Measurements from ENCODE around the gene GPR162. TPM values are rescaled to one million over a fixed set of nuclear protein-coding genes. Genes with fewer than 3 reads are reported as not detected.

GPR162 gene
- polyA plus RNA-seq, 1 experiment: 5.2 TPM

DNA sequence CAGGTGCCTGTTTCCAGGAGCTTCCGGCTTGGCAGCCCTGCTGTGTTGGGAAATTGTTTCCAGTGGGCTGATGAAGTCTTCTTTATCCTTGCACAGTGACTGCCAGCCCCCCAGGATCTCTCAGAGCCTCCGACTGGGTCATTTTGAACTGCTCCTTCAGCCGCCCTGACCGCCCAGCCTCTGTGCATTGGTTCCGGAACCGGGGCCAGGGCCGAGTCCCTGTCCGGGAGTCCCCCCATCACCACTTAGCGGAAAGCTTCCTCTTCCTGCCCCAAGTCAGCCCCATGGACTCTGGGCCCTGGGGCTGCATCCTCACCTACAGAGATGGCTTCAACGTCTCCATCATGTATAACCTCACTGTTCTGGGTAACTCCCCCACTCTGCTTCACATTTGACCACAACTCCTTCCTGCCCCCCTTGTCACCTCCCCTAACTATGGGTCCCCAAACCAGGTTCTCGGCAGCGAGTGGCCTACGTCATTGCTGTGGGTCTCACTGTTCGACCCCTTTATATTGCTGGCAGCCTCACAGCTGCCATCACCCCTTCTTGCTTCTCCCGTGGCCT, 47.0 kb upstream of the GPR162 start:
- ChIA-PET CTCF (interaction anchor here (2.9 to 3.6 kb wide), 2 partner anchors 8 to 21 kb away, joined by 13 to 23 read pairs; partner anchors contain the start of genes MLF2 and PTMS), POLR2A (interaction anchor here (0.6 to 5.4 kb wide), 2 partner anchors 8 to 64 kb away, joined by 3 to 33 read pairs; partner anchors contain the start of gene PTMS)
- DNase-seq (ENCODE audit: low read depth, low spot score): no peak
- no peak for TF ChIP-seq CTCF (IDR thresholded peaks at IDR 0.05; ENCODE audit: low read depth, low read length)
- Histone ChIP-seq H3K27me3 (ENCODE audit: control insufficient read depth, insufficient read depth, low read length) (no peaks in the 10 kb centered on the region), H3K27ac (ENCODE audit: low read depth, low read length) (no peak overlapping the region), H3K9me3 (ENCODE audit: control insufficient read depth, insufficient read depth, low read length) (no peaks in the 10 kb centered on the region), H3K4me3 (ENCODE audit: low read depth, low read length) (no peak overlapping the region)

GRCh38 chr12:6775185-6776174, 46.1 kb upstream of the GPR162 start:
- no peaks in the 10 kb centered on the region for H3K9me3 ChIP-seq (ENCODE audit: control insufficient read depth, insufficient read depth, low read length)
- no peak for TF ChIP-seq CTCF (IDR thresholded peaks at IDR 0.05; ENCODE audit: low read depth, low read length)
- DNase-seq (ENCODE audit: low read depth, low spot score): no peak
- POLR2A ChIA-PET: interaction anchor here (0.6 to 5.4 kb wide), 2 partner anchors 9 to 65 kb away, joined by 3 to 33 read pairs; partner anchors contain the start of gene PTMS
- CTCF ChIA-PET: interaction anchor here (2.9 to 3.6 kb wide), 2 partner anchors 9 to 22 kb away, joined by 13 to 23 read pairs; partner anchors contain the start of genes MLF2 and PTMS
- H3K4me3 ChIP-seq (ENCODE audit: low read depth, low read length): no peak overlapping the region
- H3K27me3 ChIP-seq (ENCODE audit: control insufficient read depth, insufficient read depth, low read length): no peaks in the 10 kb centered on the region
- H3K27ac ChIP-seq (ENCODE audit: low read depth, low read length): no peak overlapping the region

GRCh38 chr12:6777386-6777785, 44.2 kb upstream of the GPR162 start:
- H3K27me3 ChIP-seq (ENCODE audit: control insufficient read depth, insufficient read depth, low read length): no peaks in the 10 kb centered on the region
- CTCF ChIA-PET: interaction anchor here (0.5 to 7.6 kb wide), 4 partner anchors 10 to 171 kb away, joined by 3 to 124 read pairs (median 10); partner anchors contain the start of genes MLF2 and PTMS
- H3K9me3 ChIP-seq (ENCODE audit: control insufficient read depth, insufficient read depth, low read length): no peaks in the 10 kb centered on the region
- no peak for DNase-seq (ENCODE audit: low read depth, low spot score)
- no peak for TF ChIP-seq CTCF (IDR thresholded peaks at IDR 0.05; ENCODE audit: low read depth, low read length)
- POLR2A ChIA-PET: interaction anchor here (5.4 kb wide), 1 partner anchor 11 kb away, joined by 33 read pairs; the partner anchor contains the start of gene PTMS
- H3K4me3 ChIP-seq (ENCODE audit: low read depth, low read length): no peak overlapping the region
- no peak overlapping the region for H3K27ac ChIP-seq (ENCODE audit: low read depth, low read length)

- CTCF ChIA-PET: interaction anchor here (0.6 to 7.6 kb wide), 13 partner anchors 9 to 148 kb away, joined by 3 to 124 read pairs (median 3); partner anchors contain the start of genes CD4, MLF2 and PTMS
- H3K27ac ChIP-seq (ENCODE audit: low read depth, low read length): peak overlapping the region; percentile 39
- no peak for DNase-seq (ENCODE audit: low read depth, low spot score)
These were observed 43.4 kb upstream of the GPR162 start for GRCh38 chr12:6778217-6778573.

More at GRCh38 chr12:6778217-6778573, 43.4 kb upstream of the GPR162 start:
- no peak for TF ChIP-seq CTCF (IDR thresholded peaks at IDR 0.05; ENCODE audit: low read depth, low read length)
- POLR2A ChIA-PET: interaction anchor here (0.5 to 5.4 kb wide), 6 partner anchors 10 to 241 kb away, joined by 4 to 33 read pairs (median 5); partner anchors contain the start of genes MLF2 and PTMS
- Histone ChIP-seq H3K27me3 (ENCODE audit: control insufficient read depth, insufficient read depth, low read length) (no peaks in the 10 kb centered on the region), H3K9me3 (ENCODE audit: control insufficient read depth, insufficient read depth, low read length) (no peaks in the 10 kb centered on the region), H3K4me3 (ENCODE audit: low read depth, low read length) (peak overlapping the region; percentile 55)

Measured in AG04450 (cell line).